ENCODE data around the gene FOXL3. TPM values are rescaled to one million over a fixed set of nuclear protein-coding genes. Genes with fewer than 3 reads are reported as not detected.

Gene FOXL3
- total RNA-seq, 4 donors from 2014 or later, result not detected

GRCh38 chr7:254337-255037 lies 35.5 kb upstream of the FOXL3 start:
- Histone ChIP-seq H3K27me3 (no peaks in the 10 kb centered on the region), H3K27ac (replicated peaks in 1 of 4) (no peak overlapping the region), H3K4me3 (no peak overlapping the region), H3K4me1 (no peaks in the 10 kb centered on the region), H3K36me3 (peaks cover 72 to 100% (median 91%) of the 10 kb centered on the region in 4 donors), H3K9me3 (no peaks in the 10 kb centered on the region)
- TF ChIP-seq POLR2A (IDR thresholded peaks at IDR 0.05; ENCODE audit: low read depth) (no peak), POLR2AphosphoS5 (IDR thresholded peaks at IDR 0.05) (no peak), CTCF (IDR thresholded peaks at IDR 0.05) (no peak), EP300 (IDR thresholded peaks at IDR 0.05) (no peak)
- intact Hi-C loops (cut with DNase I), result no loop called here
- no peak for DNase-seq (ENCODE audit: extremely low spot score)
- WGBS, result 95% methylated on average over 31 of the region's 31 CpGs

- peaks cover 73 to 100% (median 91%) of the 10 kb centered on the region in 4 donors for H3K36me3 ChIP-seq
- no peak for DNase-seq (ENCODE audit: extremely low spot score)
- H3K27ac ChIP-seq (replicated peaks in 1 of 4), result no peak overlapping the region
- intact Hi-C loops (cut with DNase I), result no loop called here
- no peak overlapping the region for H3K4me3 ChIP-seq
- no peaks in the 10 kb centered on the region for H3K27me3 ChIP-seq
- no peaks in the 10 kb centered on the region for H3K4me1 ChIP-seq
- TF ChIP-seq POLR2A (IDR thresholded peaks at IDR 0.05; ENCODE audit: low read depth), result no peak
- no peak for TF ChIP-seq EP300 (IDR thresholded peaks at IDR 0.05)
- no peak for TF ChIP-seq CTCF (IDR thresholded peaks at IDR 0.05)
- TF ChIP-seq POLR2AphosphoS5 (IDR thresholded peaks at IDR 0.05), result no peak
- H3K9me3 ChIP-seq, result no peaks in the 10 kb centered on the region
- WGBS, result 93% methylated on average over 19 of the region's 19 CpGs
Measured at GRCh38 chr7:255038-255435, 34.9 kb upstream of the FOXL3 start.

- WGBS, result 93% methylated on average over 42 of the region's 44 CpGs
- intact Hi-C loops (cut with DNase I), result no loop called here
- Histone ChIP-seq H3K27me3 (no peaks in the 10 kb centered on the region), H3K9me3 (no peaks in the 10 kb centered on the region), H3K4me1 (no peaks in the 10 kb centered on the region), H3K27ac (replicated peaks in 1 of 4) (no peak overlapping the region), H3K36me3 (peaks cover 76 to 100% (median 91%) of the 10 kb centered on the region in 4 donors), H3K4me3 (no peak overlapping the region)
- TF ChIP-seq POLR2A (IDR thresholded peaks at IDR 0.05; ENCODE audit: low read depth) (no peak), CTCF (IDR thresholded peaks at IDR 0.05) (no peak), POLR2AphosphoS5 (IDR thresholded peaks at IDR 0.05) (no peak)
- DNase-seq (ENCODE audit: extremely low spot score), result no peak
Measured at GRCh38 chr7:255721-256361, 34.1 kb upstream of the FOXL3 start.

- Histone ChIP-seq H3K36me3 (peaks cover 73 to 100% (median 91%) of the 10 kb centered on the region in 4 donors), H3K27me3 (no peaks in the 10 kb centered on the region), H3K9me3 (no peaks in the 10 kb centered on the region), H3K4me3 (no peak overlapping the region), H3K4me1 (no peaks in the 10 kb centered on the region), H3K27ac (replicated peaks in 1 of 4) (no peak overlapping the region)
- WGBS, result 95% methylated on average over 29 of the region's 38 CpGs
- no peak for TF ChIP-seq CTCF (IDR thresholded peaks at IDR 0.05)
- TF ChIP-seq EP300 (IDR thresholded peaks at IDR 0.05), result no peak
- TF ChIP-seq POLR2AphosphoS5 (IDR thresholded peaks at IDR 0.05), result no peak
- TF ChIP-seq POLR2A (IDR thresholded peaks at IDR 0.05; ENCODE audit: low read depth), result no peak
- intact Hi-C loops (cut with DNase I), result no loop called here
- no peak for DNase-seq (ENCODE audit: extremely low spot score)
Measured at GRCh38 chr7:256461-256940, 33.5 kb upstream of the FOXL3 start.
